ENCODE data around the gene PTPN9. TPM values are rescaled to one million over a fixed set of nuclear protein-coding genes. Genes with fewer than 3 reads are reported as not detected.
"Not testable (repeated sequence)": the region's sequence is repeated elsewhere in the genome, so short reads cannot be mapped to it uniquely, and the experiment has no call there.

Gene PTPN9
- total and polyA plus RNA-seq, 4 donors, result 7.1 to 32.4 (median 19.9) TPM

DNA sequence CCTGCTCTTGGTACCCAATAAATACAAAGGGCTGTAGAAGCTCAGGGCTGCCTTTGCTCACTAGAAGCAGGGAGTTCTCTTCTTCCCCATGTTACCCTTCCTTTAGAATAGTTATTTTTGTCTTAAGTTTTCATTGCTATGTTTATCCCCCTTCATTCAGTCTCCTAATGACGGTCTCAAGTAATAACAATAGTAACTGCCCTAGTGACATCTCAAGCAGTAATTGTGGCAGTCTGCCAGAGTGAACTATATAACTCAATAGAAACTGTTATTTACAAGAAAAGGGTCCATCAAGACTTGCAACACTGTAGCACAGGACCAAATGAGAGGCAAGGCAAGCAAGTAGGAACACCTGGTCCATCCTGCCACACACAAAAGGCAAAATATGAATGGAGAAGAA lies 95.2 kb downstream of the PTPN9 start:
- DNase-seq, result peak in 1 of 3 donors; percentile 3
- WGBS, 2 donors, result 72 to 81% methylated on average over 1 of the region's 1 CpG
- Histone ChIP-seq H3K4me1 (ENCODE audit: control insufficient read depth in 5 of 5, insufficient read depth in 5 of 5, low read length in 5 of 5) (no peaks in the 10 kb centered on the region), H3K9me3 (ENCODE audit: control insufficient read depth in 4 of 4, insufficient read depth in 3 of 4, low read length in 3 of 4) (no peaks in the 10 kb centered on the region), H3K9ac (ENCODE audit: insufficient read depth in 1 of 2, low read length in 2 of 2) (no peak overlapping the region), H3K4me3 (no peak overlapping the region), H3K36me3 (ENCODE audit: control insufficient read depth in 4 of 4, insufficient read depth in 4 of 4, low read length in 4 of 4) (peaks cover 0 to 16% (median 10%) of the 10 kb centered on the region in 4 donors), H3K27ac (ENCODE audit: low read depth in 1 of 2, low read length in 1 of 2) (no peak overlapping the region), H3K27me3 (ENCODE audit: control insufficient read depth in 3 of 3, insufficient read depth in 3 of 3, low read length in 2 of 3) (no peaks in the 10 kb centered on the region)
- no peak for ATAC-seq (ENCODE audit: insufficient read depth, low FRiP score)
- TF ChIP-seq CTCF (IDR thresholded peaks at IDR 0.05; ENCODE audit: control extremely low read depth, extremely low read depth), result no peak

DNA sequence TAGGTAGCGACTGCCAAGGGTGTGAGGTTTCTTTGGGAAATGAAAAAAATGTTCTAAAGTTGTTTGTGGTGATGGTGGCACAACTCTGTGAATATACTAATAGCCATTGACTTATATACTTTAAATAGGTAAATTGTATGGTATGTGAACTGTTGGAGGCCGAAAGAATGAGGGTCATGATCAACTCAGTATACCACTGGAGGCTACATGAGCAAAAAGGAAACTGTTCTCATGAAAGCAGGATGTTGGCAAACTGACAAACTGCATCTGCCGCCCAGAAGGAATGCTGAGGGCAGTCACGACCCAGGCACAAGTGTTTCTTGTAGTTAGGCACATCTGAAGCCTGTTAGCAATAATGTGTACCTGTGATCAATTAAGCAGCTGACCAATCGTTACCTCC lies 95.6 kb downstream of the PTPN9 start:
- H3K27me3 ChIP-seq (ENCODE audit: control insufficient read depth in 3 of 3, insufficient read depth in 3 of 3, low read length in 2 of 3); H3K4me1 ChIP-seq (ENCODE audit: control insufficient read depth in 5 of 5, insufficient read depth in 5 of 5, low read length in 5 of 5); H3K27ac ChIP-seq (ENCODE audit: low read depth in 1 of 2, low read length in 1 of 2); H3K9ac ChIP-seq (ENCODE audit: insufficient read depth in 1 of 2, low read length in 2 of 2); DNase-seq; ATAC-seq (ENCODE audit: insufficient read depth, low FRiP score); H3K4me3 ChIP-seq; H3K9me3 ChIP-seq (ENCODE audit: control insufficient read depth in 4 of 4, insufficient read depth in 3 of 4, low read length in 3 of 4): not testable (repeated sequence)
- H3K36me3 ChIP-seq (ENCODE audit: control insufficient read depth in 4 of 4, insufficient read depth in 4 of 4, low read length in 4 of 4), result peaks cover under 1 to 19% (median 11%) of the 10 kb centered on the region in 4 donors
- 78 to 80% methylated on average over 5 of the region's 5 CpGs for WGBS, 2 donors

DNA sequence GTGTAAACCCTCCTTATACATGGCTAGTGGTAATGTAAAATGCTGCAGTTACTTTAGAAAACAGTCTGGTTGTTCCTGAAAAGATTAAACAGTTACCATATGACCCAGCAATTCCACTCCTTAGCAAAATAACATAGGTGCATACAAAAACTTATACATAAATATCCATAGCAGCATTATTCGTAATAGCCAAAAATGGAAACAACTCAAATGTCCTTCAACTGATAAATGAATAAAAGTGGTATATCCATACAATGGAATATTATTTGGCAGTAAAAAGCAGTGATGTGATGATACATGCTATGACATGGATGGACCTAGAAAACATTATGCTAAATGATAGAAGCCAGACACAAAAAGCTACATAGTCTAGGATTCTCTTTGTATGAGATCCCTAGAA lies 96.0 kb downstream of the PTPN9 start:
- Histone ChIP-seq H3K9ac (ENCODE audit: insufficient read depth in 1 of 2, low read length in 2 of 2) (no peak overlapping the region), H3K27me3 (ENCODE audit: control insufficient read depth in 3 of 3, insufficient read depth in 3 of 3, low read length in 2 of 3) (no peaks in the 10 kb centered on the region), H3K9me3 (ENCODE audit: control insufficient read depth in 4 of 4, insufficient read depth in 3 of 4, low read length in 3 of 4) (no peaks in the 10 kb centered on the region), H3K36me3 (ENCODE audit: control insufficient read depth in 4 of 4, insufficient read depth in 4 of 4, low read length in 4 of 4) (peaks cover 4 to 23% (median 12%) of the 10 kb centered on the region in 4 donors), H3K27ac (ENCODE audit: low read depth in 1 of 2, low read length in 1 of 2) (no peak overlapping the region), H3K4me1 (ENCODE audit: control insufficient read depth in 5 of 5, insufficient read depth in 5 of 5, low read length in 5 of 5) (no peaks in the 10 kb centered on the region), H3K4me3 (no peak overlapping the region)
- DNase-seq, result no peak
- 96 to 100% methylated on average over 1 of the region's 1 CpG for WGBS, 2 donors
- TF ChIP-seq CTCF (IDR thresholded peaks at IDR 0.05; ENCODE audit: control extremely low read depth, extremely low read depth), result no peak
- no peak for ATAC-seq (ENCODE audit: insufficient read depth, low FRiP score)

DNA sequence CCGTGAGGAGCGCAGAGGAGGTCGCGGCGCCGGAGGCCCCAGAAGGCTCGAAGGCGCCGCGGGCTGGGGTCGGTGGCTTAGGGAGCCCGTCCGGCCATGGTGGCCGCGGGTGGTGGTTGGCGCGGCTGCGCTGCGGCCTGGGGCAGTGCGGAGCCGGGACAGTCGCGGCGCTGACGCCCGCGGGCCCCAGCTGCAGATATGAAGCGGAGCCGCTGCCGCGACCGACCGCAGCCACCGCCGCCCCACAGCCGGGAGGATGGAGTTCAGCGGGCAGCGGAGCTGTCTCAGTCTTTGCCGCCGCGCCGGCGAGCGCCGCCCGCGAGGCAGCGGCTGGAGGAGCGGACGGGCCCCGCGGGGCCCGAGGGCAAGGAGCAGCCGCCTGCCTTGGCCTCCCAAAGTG lies 98.7 kb downstream of the PTPN9 start:
- not testable (repeated sequence) for H3K27me3 ChIP-seq (ENCODE audit: control insufficient read depth in 3 of 3, insufficient read depth in 3 of 3, low read length in 2 of 3); H3K4me1 ChIP-seq (ENCODE audit: control insufficient read depth in 5 of 5, insufficient read depth in 5 of 5, low read length in 5 of 5); H3K27ac ChIP-seq (ENCODE audit: low read depth in 1 of 2, low read length in 1 of 2); H3K9me3 ChIP-seq (ENCODE audit: control insufficient read depth in 4 of 4, insufficient read depth in 3 of 4, low read length in 3 of 4); ATAC-seq (ENCODE audit: insufficient read depth, low FRiP score); H3K4me3 ChIP-seq; DNase-seq; H3K9ac ChIP-seq (ENCODE audit: insufficient read depth in 1 of 2, low read length in 2 of 2)
- 97% methylated on average over 45 to 54 of the region's 54 CpGs for WGBS, 2 donors
- peaks cover 4 to 19% (median 11%) of the 10 kb centered on the region in 4 donors for H3K36me3 ChIP-seq (ENCODE audit: control insufficient read depth in 4 of 4, insufficient read depth in 4 of 4, low read length in 4 of 4)

DNA sequence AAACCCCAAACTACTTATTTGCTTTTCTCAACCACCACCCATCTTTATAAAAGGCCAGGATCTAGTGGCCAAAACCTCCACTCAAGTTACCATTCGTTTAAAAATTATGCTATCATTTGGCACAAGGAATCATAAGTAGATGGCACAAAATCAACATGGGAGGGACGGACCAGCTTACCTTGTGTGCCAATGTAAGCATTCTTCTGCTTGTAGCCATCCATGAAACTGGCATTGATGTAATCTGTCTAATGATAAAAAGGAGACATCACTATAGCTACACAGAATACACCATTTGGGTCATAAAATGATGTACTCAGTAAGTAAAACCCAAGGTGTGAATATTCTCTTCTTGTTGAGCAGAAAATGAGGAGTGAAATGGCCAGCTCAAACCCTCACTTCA lies 99.4 kb downstream of the PTPN9 start:
- Histone ChIP-seq H3K4me1 (ENCODE audit: control insufficient read depth in 5 of 5, insufficient read depth in 5 of 5, low read length in 5 of 5) (no peaks in the 10 kb centered on the region), H3K27ac (ENCODE audit: low read depth in 1 of 2, low read length in 1 of 2) (no peak overlapping the region), H3K36me3 (ENCODE audit: control insufficient read depth in 4 of 4, insufficient read depth in 4 of 4, low read length in 4 of 4) (peaks cover 4 to 19% (median 11%) of the 10 kb centered on the region in 4 donors), H3K4me3 (no peak overlapping the region), H3K9me3 (ENCODE audit: control insufficient read depth in 4 of 4, insufficient read depth in 3 of 4, low read length in 3 of 4) (no peaks in the 10 kb centered on the region), H3K27me3 (ENCODE audit: control insufficient read depth in 3 of 3, insufficient read depth in 3 of 3, low read length in 2 of 3) (no peaks in the 10 kb centered on the region), H3K9ac (ENCODE audit: insufficient read depth in 1 of 2, low read length in 2 of 2) (no peak overlapping the region)
- 84 to 95% methylated on average over 2 of the region's 2 CpGs for WGBS, 2 donors
- DNase-seq (no peak), ATAC-seq (ENCODE audit: insufficient read depth, low FRiP score) (no peak)
- TF ChIP-seq CTCF (IDR thresholded peaks at IDR 0.05; ENCODE audit: control extremely low read depth, extremely low read depth), result no peak

DNA sequence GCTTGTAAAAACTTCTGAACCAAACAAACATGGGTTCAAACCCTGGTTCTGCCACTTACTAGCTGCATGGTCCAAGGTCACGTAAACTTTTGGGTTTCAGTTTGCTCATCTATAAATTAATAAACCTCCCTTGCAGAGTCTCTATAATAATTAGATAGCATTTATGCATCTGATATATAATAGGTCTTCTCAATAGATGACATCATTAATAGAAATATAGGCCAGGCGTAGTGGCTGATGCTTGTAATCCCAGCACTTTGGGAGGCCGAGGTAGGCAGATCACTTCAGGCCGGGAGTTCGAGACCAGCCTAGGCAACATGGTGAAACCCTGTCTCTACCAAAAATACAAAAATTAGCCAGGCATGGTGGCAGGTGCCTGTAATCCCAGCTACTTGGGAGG lies 102.0 kb downstream of the PTPN9 start:
- WGBS, 2 donors, result 96 to 97% methylated on average over 5 of the region's 5 CpGs
- H3K4me1 ChIP-seq (ENCODE audit: control insufficient read depth in 5 of 5, insufficient read depth in 5 of 5, low read length in 5 of 5); ATAC-seq (ENCODE audit: insufficient read depth, low FRiP score); DNase-seq; H3K9ac ChIP-seq (ENCODE audit: insufficient read depth in 1 of 2, low read length in 2 of 2); H3K27me3 ChIP-seq (ENCODE audit: control insufficient read depth in 3 of 3, insufficient read depth in 3 of 3, low read length in 2 of 3); H3K9me3 ChIP-seq (ENCODE audit: control insufficient read depth in 4 of 4, insufficient read depth in 3 of 4, low read length in 3 of 4); H3K27ac ChIP-seq (ENCODE audit: low read depth in 1 of 2, low read length in 1 of 2); H3K4me3 ChIP-seq: not testable (repeated sequence)
- peaks cover 7 to 22% (median 12%) of the 10 kb centered on the region in 4 donors for H3K36me3 ChIP-seq (ENCODE audit: control insufficient read depth in 4 of 4, insufficient read depth in 4 of 4, low read length in 4 of 4)

Data from lung (tissue), 12 donors.